ENCODE results near the gene COMMD4.

COMMD4 gene

GRCh38 chr15:75357976-75358673, 22.3 kb downstream of the COMMD4 start:
- no peak for DNase-seq (ENCODE audit: low read depth)

DNA sequence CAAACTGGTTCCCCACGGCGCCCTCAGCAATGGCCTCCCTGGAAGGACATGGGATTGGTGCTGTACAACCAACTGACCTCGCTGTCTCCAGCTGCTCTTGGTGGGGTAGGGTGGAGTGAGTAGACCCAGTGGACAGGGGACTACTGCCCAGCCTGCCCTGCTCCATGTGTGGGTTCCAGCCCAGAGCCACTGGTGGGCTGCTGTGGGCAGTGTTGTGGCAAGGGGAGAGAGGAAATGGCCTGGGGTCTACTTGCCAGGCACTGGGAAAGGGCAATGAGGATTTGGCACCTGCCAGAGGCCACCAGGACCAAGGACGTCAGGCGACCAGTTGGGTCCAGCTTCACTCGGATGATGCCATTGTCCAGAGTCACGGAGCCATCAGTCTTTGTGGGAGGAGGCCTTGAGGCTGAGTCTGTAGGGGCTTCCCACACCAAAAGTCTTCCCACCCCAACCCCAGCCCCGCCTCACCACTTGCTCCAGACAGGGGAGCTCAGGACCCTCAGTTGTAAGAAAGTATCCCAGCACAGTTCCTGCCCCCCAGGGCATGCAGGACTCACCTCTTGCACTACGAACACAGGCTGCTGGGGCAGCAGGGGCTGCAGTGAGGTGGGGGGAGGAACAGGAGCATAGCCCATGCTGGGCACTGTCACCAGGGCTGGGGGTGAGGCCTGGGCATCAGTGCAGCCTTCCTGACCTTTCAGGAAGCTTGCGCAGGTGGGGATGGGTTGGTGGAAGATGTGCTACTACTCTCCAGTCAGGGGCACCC, 23.1 kb downstream of the COMMD4 start:
- no peak for DNase-seq (ENCODE audit: low read depth)

- DNase-seq (ENCODE audit: low read depth): no peak
Measured at GRCh38 chr15:75359537-75360250, 23.8 kb downstream of the COMMD4 start.

DNA sequence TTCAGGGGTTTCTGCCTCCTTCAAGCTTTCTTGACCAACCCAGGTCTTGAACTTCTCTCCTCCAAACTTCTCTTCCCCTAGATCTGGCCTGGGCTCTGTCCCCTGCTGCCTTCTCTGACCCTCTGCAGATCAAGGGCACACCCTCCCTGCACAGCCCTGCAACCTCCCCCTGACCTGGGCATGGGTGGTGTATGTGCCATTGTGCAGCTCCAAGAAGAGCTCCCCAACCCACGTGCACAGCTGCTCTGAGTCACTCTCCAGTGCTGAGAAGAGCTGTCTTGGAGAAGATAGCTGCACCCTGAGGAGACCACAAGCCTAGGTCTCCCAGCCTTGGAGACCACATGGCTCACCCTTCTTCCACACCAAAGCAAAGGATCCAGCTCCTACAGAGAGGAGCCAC, 24.5 kb downstream of the COMMD4 start:
- DNase-seq (ENCODE audit: low read depth): no peak

GRCh38 chr15:75360856-75361255, 25.0 kb downstream of the COMMD4 start:
- DNase-seq (ENCODE audit: low read depth): no peak

- DNase-seq (ENCODE audit: low read depth): no peak
Measured at GRCh38 chr15:75361361-75361988, 25.6 kb downstream of the COMMD4 start.

GRCh38 chr15:75361989-75362641, 26.3 kb downstream of the COMMD4 start:
- no peak for DNase-seq (ENCODE audit: low read depth)

DNA sequence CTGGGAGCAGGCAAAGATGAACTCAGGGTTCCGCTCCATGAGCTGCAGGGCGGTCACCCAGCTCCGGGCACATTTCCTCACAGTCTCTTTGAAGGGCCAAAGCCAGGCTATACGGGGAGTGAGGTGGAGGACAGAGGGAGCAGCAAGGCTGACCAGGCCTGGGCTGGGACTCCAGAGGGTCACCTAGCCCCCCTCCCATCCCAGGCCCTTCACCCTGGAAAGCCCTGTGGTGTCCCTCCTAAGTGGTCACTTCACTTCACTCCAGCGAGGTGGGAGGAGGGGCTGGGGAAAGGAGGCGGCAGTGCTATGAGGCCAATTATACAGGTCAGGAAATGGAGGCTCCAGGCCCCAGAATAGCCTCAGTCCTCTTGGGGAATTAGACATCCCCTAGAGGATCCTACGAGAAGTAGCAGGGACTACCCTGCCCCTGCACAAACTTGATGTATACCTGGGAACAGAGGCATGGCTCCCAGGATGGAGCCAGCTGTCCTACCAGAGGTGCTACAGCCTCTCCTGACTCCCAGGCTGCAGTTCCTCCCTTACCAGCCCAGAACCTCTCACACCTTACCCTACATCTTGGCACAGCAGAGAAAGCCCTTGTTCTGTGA, 26.9 kb downstream of the COMMD4 start:
- no peak for DNase-seq (ENCODE audit: low read depth)

- DNase-seq (ENCODE audit: low read depth): no peak
Measured at GRCh38 chr15:75363786-75364185, 27.9 kb downstream of the COMMD4 start.

DNA sequence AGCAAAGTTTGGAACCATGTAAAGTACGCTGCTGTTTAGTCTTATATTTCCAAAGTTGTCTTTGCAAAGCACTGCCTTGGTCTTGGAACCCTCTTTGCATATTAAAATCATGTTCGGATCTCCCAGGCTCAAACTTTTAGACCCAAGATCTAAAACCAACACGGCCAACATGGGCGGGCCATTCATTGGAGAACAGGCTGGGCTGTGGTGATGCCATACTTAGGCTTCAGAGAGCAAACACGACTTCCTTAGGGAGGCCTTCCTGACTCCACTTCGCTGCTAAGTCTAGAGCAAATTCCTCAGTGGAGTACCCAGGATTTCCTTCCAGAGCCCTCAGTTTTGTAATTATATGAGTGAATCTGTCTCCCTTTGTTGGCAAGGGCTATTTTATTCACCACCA, 29.0 kb downstream of the COMMD4 start:
- DNase-seq (ENCODE audit: low read depth): no peak

DNA sequence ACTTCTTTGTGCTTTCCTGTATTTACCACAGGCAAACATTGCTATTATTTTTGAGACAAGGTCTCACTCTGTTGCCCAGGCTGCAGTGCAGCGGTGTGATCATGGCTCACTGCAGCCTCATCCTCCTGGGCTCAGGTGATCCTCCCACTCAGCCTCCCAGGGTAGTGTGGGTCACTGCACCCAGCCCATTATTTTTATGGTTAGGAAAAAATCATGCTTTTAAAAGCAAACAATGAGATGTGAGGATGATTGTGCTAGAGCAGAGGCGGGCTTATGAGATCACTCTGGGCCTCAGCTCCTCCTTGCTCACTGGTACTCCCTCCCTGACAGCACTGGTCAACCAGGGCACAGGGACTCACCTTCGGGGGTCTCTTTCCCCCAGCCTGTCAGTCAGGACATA, 30.3 kb downstream of the COMMD4 start:
- no peak for DNase-seq (ENCODE audit: low read depth)

GRCh38 chr15:75367006-75367405, 31.1 kb downstream of the COMMD4 start:
- no peak for DNase-seq (ENCODE audit: low read depth)

DNA sequence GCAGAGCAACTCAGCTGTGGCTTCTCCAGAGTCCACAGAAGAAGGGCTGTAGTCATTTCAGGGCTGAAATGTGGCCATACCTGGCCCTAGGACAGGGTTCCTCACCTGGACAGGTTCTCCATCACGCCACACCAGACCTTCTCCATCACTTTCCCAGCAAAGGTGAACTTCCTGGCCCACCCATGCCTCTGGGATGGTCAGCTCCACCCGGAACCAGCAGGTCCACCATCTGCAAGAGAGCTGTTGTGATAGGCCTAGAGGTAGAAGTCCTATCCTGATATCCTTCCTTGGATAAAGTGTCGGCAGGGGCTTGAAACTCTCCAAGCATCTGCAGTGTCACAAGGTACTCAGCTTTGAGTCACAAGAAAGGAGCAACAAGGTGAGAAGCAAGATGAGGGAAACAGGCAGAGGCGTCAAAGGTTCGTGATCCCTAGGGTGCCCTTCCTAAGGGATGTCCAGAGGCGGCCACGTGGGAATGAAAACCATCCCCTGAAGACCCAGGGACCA, 31.6 kb downstream of the COMMD4 start:
- no peak for DNase-seq (ENCODE audit: low read depth)

- DNase-seq (ENCODE audit: low read depth): peak; percentile 70
Measured at GRCh38 chr15:75367913-75368688, 32.2 kb downstream of the COMMD4 start, which contains the start of gene MAN2C1. TSS of gene MAN2C1 (minus strand) at chr15:75368607. CDS start at chr15:75368583, 24 bp downstream.

GRCh38 chr15:75368689-75369239, 32.9 kb downstream of the COMMD4 start:
- DNase-seq (ENCODE audit: low read depth): peak; percentile 2

DNA sequence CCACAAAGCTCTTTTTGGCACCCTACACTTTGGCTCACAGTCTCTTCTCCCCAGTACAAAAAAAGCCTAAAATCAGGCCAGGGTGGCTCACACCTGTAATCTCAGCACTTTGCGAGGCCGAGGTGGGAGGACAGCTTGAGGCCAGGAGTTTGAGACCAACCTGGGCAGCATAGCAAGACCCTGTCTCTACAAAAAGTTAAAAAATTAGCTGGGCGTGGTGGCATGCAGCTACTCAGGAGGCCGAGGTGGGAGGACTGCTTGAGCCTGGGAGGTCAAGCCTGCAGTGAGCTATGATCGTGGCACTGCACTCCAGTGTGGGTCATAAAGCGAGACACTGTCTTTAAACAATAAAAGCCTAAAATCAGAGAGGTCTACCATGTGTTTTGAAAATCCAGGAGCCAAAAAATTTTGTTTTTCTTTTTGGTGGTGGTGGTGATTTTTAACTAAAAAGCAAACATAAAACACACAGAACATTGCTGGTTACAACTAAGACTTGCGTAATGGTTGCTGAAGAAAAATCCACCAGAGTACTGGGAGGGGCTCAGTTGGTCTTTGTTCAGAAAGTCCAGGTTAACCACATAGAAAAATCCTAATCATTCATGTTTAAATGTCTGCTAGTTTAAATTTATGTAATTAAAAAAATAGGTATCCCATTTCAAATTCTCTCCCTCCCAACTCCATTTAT, 34.2 kb downstream of the COMMD4 start:
- DNase-seq (ENCODE audit: low read depth): no peak

- no peak for DNase-seq (ENCODE audit: low read depth)
Measured at GRCh38 chr15:75371486-75371885, 35.6 kb downstream of the COMMD4 start.

DNA sequence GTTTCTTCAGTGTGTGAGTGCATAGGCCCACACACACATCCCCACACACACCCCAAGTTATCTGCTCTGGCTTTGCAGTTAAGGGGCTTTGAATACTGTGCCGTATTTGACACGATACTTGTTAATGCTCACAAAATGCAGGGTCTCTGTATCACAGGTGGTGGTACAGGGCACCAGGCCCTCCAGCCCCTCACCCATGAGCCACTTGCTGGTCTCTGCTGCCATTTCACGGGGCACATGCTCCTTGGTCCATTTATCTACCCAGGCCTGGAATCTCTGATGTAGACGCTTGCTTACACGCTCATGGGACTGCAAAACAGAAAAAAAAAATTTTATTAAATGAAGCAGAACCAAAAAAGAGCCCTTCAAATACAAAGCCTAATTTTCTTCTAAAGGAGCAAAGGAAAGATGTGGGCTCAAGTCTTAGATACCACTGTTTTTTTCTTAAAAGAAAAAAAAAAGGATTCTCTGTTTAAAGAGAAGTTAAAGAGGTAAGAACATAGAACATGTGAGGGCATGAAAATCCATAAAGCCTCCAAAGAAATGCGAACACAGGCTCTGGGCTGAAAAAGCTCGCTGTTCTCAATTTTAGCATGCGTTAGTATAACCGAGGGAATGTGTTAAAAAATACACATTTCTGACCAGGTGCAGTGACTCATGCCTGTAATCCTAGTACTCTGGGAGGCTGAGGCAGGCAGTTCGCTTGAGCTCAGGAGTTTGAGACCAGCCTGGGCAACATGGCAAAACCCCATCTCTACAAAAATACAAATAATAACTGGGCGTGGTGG, 36.2 kb downstream of the COMMD4 start:
- DNase-seq (ENCODE audit: low read depth): no peak

DNA sequence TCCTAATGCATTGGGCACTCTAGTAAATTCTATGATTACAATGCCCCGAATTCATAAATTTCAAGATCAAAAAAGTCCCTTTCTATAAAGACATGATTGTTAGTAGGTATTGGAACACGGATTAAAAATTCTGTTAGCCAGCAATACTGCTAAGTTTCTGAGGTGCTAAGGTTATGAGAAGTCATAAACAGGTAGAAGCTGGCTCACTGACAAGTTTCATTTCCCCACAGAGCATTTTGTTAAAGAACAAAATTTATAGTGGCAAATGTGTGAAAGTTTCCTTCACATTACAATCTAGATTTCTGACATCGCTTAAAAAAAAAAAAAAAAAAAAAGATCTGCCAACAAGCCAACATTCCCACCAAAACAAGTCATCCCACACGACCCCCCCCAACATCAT, 44.9 kb downstream of the COMMD4 start:
- DNase-seq (ENCODE audit: low read depth): no peak
